Suppressor macrophage (primary cell): ENCODE results near the gene KIRREL1.
A peak's percentile ranks its signal among the peaks of the same experiment; 100 is the strongest.

Experiments
- DNase-seq, 4 experiments: peaks; one replicate each; pipeline ENCODE4 v3.0.0-alpha.2; 2020 to 2022

KIRREL1 gene

GRCh38 chr1:158035976-158036583 lies 42.6 kb downstream of the KIRREL1 start:
- peak; percentile 49 to 75 (median 70) for DNase-seq

DNA sequence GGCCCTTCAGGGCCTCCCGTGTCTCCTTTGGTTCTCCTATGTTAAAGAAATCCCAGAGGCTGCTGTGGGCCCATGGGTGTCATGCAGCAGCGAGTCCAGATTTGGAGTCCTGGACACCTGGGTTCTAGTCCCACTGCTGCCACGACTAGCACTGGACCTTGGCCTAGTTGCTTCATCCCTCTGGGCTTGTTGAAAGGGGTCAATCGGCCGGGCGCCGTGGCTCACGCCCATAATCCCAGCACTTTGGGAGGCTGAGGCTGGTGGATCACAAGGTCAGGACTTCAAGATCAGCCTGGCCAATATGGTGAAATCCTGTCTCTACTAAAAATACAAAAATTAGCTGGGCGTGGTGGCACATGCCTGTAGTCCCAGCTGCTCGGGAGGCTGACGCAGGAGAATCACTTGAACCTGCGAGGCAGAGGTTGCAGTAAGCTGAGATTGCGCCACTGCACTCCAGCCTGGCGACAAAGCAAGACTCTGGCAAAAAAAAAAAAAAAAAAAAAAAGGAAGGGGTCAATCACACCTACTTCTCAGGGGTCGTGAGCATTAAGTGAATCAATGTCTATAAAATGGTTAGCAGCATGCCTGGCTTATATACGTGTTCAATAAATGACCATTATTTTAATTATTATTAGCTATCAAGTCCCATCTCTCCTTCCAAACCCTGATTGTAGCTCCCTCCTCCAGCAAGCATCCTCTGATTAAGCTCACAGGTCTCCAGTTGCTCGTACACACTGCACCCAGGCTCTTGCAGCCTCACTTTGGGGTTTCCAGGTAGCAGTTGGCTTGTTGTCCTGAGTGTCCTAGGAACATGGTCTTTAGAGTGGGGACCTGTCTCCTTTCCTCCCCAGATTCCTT lies 43.8 kb downstream of the KIRREL1 start:
- DNase-seq, result no peak

GRCh38 chr1:158037866-158038359 lies 44.5 kb downstream of the KIRREL1 start:
- DNase-seq, result peak; percentile 35 to 56 (median 48)

- DNase-seq, result no peak
Observed at GRCh38 chr1:158038793-158039192, 45.3 kb downstream of the KIRREL1 start.

DNA sequence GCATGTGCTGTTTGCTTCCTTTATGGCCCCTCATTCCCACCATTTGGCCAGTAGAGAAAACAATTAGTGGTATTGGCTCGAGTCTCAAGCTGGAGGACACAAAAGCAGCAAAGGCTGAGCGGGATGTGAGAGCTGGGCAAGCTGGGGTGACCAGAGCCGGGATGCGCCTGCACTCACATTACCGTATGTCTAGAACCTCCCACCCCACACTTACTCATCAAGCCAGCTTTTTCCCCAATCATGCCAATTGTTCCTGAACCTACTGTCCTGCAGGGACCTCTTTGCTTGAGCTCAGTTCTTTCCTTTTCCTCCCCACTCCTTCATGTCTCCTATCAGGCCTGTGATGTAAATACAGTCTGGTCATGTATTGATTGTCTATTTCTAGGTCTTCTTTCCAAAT lies 45.9 kb downstream of the KIRREL1 start:
- no peak for DNase-seq

GRCh38 chr1:158040323-158040722 lies 46.9 kb downstream of the KIRREL1 start:
- DNase-seq, result no peak

DNA sequence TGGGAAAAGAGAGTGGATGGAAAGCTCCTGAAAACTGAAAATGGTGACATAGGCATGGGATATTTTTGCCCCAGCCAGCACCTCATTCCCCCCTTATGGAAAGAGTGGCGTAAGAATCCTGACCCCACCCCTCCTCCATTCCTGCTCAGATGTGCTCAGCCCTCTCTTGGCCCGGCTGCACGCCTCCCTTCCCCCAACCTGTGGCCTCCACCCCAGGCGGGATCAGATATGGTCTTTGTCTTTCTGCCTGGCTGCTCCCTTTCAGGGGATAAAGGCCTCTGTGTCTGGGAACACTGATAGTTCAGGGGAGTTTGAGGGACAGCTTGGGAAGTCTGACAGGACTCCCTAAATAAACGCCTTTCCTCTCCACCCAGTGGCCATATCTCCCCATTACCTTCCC lies 49.8 kb downstream of the KIRREL1 start:
- DNase-seq, result no peak

GRCh38 chr1:158045639-158046038 lies 52.2 kb downstream of the KIRREL1 start:
- no peak for DNase-seq

DNA sequence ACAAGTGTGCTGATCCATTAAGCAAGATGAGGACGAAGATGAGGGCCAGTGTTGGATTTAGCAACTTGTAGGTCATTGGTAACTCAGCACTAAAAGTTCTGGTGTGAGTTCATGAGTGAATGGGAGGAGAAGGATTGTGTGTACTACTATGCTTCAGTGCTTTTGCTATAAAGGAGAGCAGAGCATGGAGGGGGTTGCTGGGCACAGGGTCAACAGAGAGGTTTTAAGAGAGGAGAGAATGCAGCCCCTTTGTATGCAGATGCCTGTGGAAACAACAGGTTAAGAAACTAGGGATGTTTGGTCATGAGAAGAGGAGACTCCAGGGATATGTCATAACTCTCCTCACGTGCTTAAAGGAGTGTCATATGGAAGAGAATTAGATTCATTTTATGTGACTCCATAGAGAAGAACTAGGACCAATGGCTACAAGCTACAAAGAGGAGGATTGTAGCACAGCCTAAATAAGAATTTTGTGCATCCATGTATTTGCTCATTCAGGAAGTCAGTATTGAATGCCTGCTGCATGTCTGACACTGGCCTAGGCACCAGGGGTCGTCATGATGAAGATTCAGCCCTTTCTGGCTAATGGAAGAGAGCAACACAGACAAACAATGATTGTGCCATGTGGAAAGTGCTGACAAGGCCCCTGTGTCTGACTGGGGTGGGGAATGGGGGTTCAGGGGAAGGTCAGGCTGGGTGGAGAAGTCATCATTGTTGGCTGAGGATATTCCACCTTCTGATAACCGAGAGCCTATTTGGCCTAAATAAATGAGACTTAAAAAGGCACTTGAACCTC lies 53.5 kb downstream of the KIRREL1 start:
- no peak for DNase-seq

GRCh38 chr1:158048371-158049067 lies 55.1 kb downstream of the KIRREL1 start:
- no peak for DNase-seq

- no peak for DNase-seq
Observed at GRCh38 chr1:158049853-158050252, 56.4 kb downstream of the KIRREL1 start.

DNA sequence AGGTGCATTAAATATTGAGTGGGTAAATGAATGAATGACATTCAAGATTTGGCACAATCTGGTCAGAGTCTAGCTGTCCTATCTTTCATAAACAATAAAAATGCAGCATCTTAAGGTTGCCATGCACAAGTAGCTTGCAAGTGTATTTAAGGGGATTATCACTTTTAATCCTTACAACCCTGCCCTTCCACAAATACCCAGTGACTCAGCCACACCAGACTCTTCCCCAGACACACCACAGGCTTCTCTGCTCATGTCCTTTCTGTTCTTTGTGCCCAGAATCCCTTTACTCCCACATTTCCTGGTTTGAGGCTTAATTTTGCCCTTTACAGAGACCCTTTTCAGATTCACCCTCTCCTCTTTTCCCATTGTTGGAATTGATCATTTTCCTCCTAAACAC lies 59.8 kb downstream of the KIRREL1 start:
- peak in 1 of 4 experiments; percentile 2 for DNase-seq

GRCh38 chr1:158054721-158055120 lies 61.3 kb downstream of the KIRREL1 start:
- no peak for DNase-seq

- no peak for DNase-seq
Observed at GRCh38 chr1:158055854-158056253, 62.4 kb downstream of the KIRREL1 start.

- DNase-seq, result no peak
Observed at GRCh38 chr1:158056498-158056897, 63.1 kb downstream of the KIRREL1 start.

DNA sequence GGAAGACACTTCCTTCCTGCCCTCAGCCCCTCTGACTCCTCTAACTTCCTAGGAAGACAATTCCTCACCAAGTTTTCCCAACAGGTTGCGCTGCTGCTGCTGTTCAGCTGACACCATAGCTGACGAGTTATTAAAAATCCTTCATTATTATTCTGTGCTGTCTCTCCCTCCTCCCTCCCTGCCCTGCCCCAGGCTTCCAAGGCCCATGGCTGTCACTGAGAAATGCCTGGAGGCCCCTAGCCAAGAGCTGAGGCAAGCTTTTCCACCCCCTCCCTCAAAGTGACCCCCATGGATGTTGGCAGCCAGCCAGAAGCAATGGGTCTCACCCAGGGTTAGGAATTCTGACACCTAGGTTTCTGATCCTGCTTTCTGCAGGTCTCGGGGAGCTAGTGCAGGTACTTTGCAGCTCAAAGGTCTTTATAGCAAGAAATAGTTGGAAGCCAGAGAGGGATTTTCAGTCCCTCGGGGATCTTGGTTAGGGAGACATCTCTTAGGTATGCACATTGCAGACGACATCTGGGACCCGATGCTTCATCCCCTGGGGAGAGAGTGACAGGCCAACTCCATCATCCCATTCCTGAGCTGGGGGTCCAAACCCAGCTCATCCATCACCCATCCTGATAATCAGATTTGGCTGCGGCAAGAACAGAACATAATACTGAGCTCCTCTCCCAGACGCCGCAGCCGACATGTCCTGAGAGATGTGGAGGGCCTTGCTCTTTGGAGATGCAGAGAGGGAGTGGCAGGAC lies 65.0 kb downstream of the KIRREL1 start:
- no peak for DNase-seq

- DNase-seq, result no peak
Observed at GRCh38 chr1:158059984-158060383, 66.5 kb downstream of the KIRREL1 start.

DNA sequence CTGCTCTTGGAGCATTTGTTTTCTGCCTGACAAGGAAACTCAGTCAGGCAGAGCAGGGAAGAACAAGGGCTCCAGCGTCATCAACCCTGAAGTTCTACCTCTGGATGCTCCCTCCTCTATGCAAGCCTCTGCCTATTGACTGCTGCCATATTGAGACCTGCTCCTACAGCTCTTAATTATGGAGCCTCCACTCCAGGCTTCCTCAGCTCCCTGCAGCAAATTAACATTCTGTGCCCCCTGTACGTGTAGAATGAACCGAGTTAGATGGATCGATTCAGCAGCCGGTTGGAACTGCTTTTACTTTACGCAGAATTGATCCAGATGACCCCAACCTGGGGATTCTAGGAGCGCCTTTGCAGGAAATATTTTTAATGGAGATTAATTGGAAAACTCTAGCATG lies 68.7 kb downstream of the KIRREL1 start:
- DNase-seq, result no peak

GRCh38 chr1:158067662-158068061 lies 74.2 kb downstream of the KIRREL1 start:
- DNase-seq, result no peak

DNA sequence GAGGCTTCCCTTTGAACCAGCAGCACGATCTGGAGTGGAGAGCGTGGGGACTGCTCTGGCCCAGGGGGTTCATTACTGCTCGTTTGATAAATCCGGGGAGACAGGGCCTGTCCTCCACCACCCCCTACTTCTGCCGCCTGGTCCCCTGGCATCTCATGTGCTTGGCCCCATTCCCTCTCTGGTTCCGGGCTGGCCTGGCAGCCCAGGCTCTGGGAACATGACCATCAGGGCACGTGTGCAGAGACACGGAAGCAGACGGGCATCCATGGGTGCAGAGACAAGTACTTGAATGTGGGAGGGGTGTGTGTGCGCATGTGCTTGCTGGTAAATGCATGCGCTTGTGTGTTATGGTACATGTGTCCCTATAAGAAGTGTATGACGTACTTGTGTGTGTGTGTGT lies 75.5 kb downstream of the KIRREL1 start:
- no peak for DNase-seq

- no peak for DNase-seq
Observed at GRCh38 chr1:158071138-158071537, 77.7 kb downstream of the KIRREL1 start.

DNA sequence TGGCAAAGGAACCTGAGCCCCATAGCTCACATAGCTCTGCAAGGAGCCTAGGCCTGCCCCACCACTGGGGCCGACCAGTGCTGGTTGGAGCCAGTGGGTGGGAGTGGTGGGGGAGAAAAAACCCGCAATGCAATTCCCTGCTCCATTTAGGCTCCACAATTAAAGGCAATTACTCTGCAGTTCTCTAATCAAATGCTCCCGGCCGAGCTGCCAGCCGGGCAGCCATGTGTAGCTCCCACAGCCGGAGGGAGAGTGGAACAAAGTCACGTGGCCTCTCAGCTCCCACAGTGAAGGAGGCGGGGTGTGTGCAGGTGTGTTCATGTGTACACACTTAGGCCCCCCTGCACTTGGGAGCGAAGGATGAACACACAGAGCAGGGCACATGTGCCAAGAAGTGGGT lies 81.6 kb downstream of the KIRREL1 start:
- DNase-seq, result no peak
